Upper lobe of right lung (tissue), 1 donor: ENCODE data around the gene DPYD. TPM values are rescaled to one million over a fixed set of nuclear protein-coding genes. Genes with fewer than 3 reads are reported as not detected.

Source experiments
- ATAC-seq: fragments of 200-7000 bp; cut with Tn5 transposase; one replicate; pipeline ENCODE4 v1.9.1; 2020; ENCODE audit warnings: mild to moderate bottlenecking, moderate library complexity
- DNase-seq: peaks from one replicate; pipeline ENCODE4 v3.0.0-alpha.2; 2020
- H3K27ac ChIP-seq: fragments of 200-600 bp; one replicate; pipeline ENCODE4 v1.8.0; 2022
- H3K27me3 ChIP-seq: fragments of 200-600 bp; one replicate; pipeline ENCODE4 v1.8.0; 2022; ENCODE audit warnings: mild to moderate bottlenecking
- H3K36me3 ChIP-seq: fragments of 200-600 bp; one replicate; pipeline ENCODE4 v1.8.0; 2022
- H3K4me1 ChIP-seq: fragments of 200-600 bp; one replicate; pipeline ENCODE4 v1.8.0; 2022
- H3K4me3 ChIP-seq: fragments of 200-600 bp; one replicate; pipeline ENCODE4 v1.8.0; 2022; ENCODE audit warnings: mild to moderate bottlenecking
- H3K9me3 ChIP-seq: fragments of 200-600 bp; one replicate; pipeline ENCODE4 v1.8.0; 2022
- CTCF ChIP-seq: fragments of 200-600 bp; IDR thresholded peaks from one replicate; pipeline ENCODE4 v1.8.0; 2022; ENCODE audit warnings: antibody characterized with exemption
- intact Hi-C: fragments of 100-400 bp; cut with DNase I; formaldehyde crosslinking; loops from one replicate; pipeline ENCODE4 v1.11.0; 2022
- total RNA-seq: library from RNA; stranded (reverse); fragmentation: NEBNext Ultra II Directional; extraction: Animal tissue kit (Norgen Biotek cat#: 25700); gene quantifications from one replicate; pipeline ENCODE4 v1.2.1, GENCODE V29; 2021
- donor health status: DM: no; HTN: yes; CAD: no; lungs with severe emphysema.

The DPYD gene
- total RNA-seq, 1 donor from 2014 or later = 82.7 TPM

- H3K27me3 ChIP-seq = no peaks in the 10 kb centered on the region
- no peak for ATAC-seq
- no peaks in the 10 kb centered on the region for H3K36me3 ChIP-seq
- H3K4me1 ChIP-seq = no peaks in the 10 kb centered on the region
- no peak overlapping the region for H3K27ac ChIP-seq
- no peak for DNase-seq
- intact Hi-C loops = no loop called here
- no peak for TF ChIP-seq CTCF
- no peaks in the 10 kb centered on the region for H3K9me3 ChIP-seq
- H3K4me3 ChIP-seq = no peak overlapping the region
These were observed 85.9 kb downstream of the DPYD start for GRCh38 chr1:97834899-97835298.

- Histone ChIP-seq H3K27me3 (no peaks in the 10 kb centered on the region), H3K36me3 (no peaks in the 10 kb centered on the region), H3K27ac (no peak overlapping the region), H3K4me3 (no peak overlapping the region), H3K9me3 (no peaks in the 10 kb centered on the region), H3K4me1 (no peaks in the 10 kb centered on the region)
- ATAC-seq (peak; percentile 16), DNase-seq (no peak)
- TF ChIP-seq CTCF = no peak
- intact Hi-C loops = no loop called here
These were observed 87.0 kb downstream of the DPYD start for GRCh38 chr1:97833881-97834280.

GRCh38 chr1:97832481-97832880 is 88.4 kb downstream of the DPYD start:
- no peak for TF ChIP-seq CTCF
- DNase-seq (no peak), ATAC-seq (no peak)
- intact Hi-C loops = no loop called here
- no peaks in the 10 kb centered on the region for H3K27me3 ChIP-seq
- H3K27ac ChIP-seq = no peak overlapping the region
- no peaks in the 10 kb centered on the region for H3K36me3 ChIP-seq
- H3K9me3 ChIP-seq = no peaks in the 10 kb centered on the region
- H3K4me1 ChIP-seq = no peaks in the 10 kb centered on the region
- H3K4me3 ChIP-seq = no peak overlapping the region

- TF ChIP-seq CTCF = no peak
- H3K9me3 ChIP-seq = no peaks in the 10 kb centered on the region
- H3K27ac ChIP-seq = no peak overlapping the region
- no peaks in the 10 kb centered on the region for H3K4me1 ChIP-seq
- no peaks in the 10 kb centered on the region for H3K27me3 ChIP-seq
- no peak for ATAC-seq
- DNase-seq = no peak
- H3K36me3 ChIP-seq = no peaks in the 10 kb centered on the region
- intact Hi-C loops = no loop called here
- no peak overlapping the region for H3K4me3 ChIP-seq
These were observed 92.9 kb downstream of the DPYD start for GRCh38 chr1:97827887-97828286.

- intact Hi-C loops = no loop called here
- no peak for TF ChIP-seq CTCF
- DNase-seq = no peak
These were observed 94.0 kb downstream of the DPYD start for GRCh38 chr1:97826820-97827219.

GRCh38 chr1:97824624-97825023 is 96.2 kb downstream of the DPYD start:
- TF ChIP-seq CTCF = no peak
- ATAC-seq = no peak
- H3K27me3 ChIP-seq = no peaks in the 10 kb centered on the region
- H3K36me3 ChIP-seq = no peaks in the 10 kb centered on the region
- intact Hi-C loops = no loop called here
- DNase-seq = no peak
- H3K9me3 ChIP-seq = no peaks in the 10 kb centered on the region
- no peaks in the 10 kb centered on the region for H3K4me1 ChIP-seq
- no peak overlapping the region for H3K4me3 ChIP-seq
- no peak overlapping the region for H3K27ac ChIP-seq

More at GRCh38 chr1:97826820-97827219, 94.0 kb downstream of the DPYD start:
- Histone ChIP-seq H3K27me3 (no peaks in the 10 kb centered on the region), H3K27ac (no peak overlapping the region), H3K9me3 (no peaks in the 10 kb centered on the region), H3K4me1 (no peaks in the 10 kb centered on the region), H3K36me3 (no peaks in the 10 kb centered on the region), H3K4me3 (no peak overlapping the region)
- no peak for ATAC-seq
